Skin of body (tissue), 2 donors: ENCODE results near the gene SEC61G. TPM values are rescaled to one million over a fixed set of nuclear protein-coding genes. Genes with fewer than 3 reads are reported as not detected.

Experiments
- DNase-seq: peaks from one replicate; lab custom pipeline; 2025; lab: John Stamatoyannopoulos, UW
- total RNA-seq: library from RNA; depleted of rRNA; stranded (reverse); fragments of >200 nt; gene quantifications from one replicate; pipeline ENCODE4 v1.2.3, GENCODE V29; 2014

Gene SEC61G
- total RNA-seq, 1 donor from 2014 or later: 97.8 TPM

DNA sequence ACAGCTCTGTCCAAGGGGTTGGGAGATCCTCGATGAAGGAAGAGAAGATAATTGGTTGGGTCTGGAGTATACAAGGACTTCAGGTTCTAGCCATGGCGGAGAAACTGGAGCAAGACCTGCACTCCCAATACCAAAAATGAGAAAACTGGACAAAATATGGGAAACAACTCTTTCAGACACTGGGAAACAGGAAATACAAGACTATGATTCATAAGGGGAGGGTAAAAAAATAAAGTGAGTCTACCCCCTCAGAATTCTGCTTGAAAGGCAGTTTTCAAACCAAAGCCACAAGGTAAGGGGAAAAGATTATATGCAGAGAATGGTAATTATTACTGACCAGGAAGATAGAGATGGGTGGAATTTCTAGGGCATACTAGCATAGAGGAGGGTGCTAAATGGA, 10.2 kb upstream of the SEC61G start:
- DNase-seq: no peak

DNA sequence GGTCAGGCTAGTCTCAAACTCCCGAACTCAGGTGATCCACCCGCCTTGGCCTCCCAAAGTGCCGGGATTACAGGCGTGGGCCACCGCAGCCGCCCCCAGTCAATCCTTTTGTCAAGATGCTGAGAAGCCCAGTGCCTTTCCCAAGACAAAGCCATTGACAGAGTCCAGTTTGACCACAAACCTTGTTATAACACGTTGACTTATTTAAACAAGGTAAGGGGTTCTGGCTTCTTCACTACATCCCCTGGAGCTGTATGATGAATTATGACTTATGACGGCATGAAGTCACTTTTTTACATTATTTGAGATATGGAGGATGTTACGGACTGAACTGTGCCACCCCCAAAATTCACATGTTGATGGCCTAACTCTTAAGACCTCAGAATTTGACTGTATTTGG, 5.8 kb upstream of the SEC61G start:
- no peak for DNase-seq

DNA sequence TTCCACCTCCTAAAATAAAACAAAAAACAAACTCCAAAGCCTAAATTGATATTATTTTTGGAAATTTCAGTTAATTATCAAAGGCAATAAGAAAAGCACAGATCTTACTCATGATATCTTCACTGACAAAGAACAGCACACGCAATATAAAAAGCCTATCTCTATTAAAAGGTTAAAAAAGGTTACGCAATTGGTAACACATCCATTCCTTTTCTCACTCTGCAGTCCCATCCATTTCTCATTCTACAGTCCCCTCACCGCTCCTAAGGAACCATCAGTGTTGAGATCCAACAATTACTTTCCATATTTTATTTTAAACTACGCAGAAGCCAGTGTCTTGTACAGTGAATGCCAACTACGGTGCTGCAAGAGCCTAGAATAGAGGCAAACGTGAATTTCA, 1.3 kb downstream of the SEC61G start:
- DNase-seq: no peak

DNA sequence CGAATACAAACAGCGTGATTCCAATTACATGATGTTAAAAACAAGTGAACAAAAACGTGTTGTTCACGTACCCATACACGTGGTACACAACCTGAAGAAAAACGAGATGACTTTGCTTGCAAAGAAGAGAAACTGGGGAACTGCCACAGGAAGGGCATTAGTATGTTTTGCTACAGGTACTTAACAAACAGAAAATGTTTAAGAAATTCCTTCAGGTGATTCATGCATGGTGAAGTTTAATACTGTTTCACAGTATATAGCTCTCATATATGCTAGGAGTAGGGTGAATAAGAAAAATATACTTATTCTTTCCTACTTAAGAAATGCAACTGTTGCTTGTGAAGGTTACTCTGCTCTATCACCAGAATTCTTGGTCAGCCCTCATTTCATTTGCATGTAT, 9.8 kb downstream of the SEC61G start:
- DNase-seq: no peak

DNA sequence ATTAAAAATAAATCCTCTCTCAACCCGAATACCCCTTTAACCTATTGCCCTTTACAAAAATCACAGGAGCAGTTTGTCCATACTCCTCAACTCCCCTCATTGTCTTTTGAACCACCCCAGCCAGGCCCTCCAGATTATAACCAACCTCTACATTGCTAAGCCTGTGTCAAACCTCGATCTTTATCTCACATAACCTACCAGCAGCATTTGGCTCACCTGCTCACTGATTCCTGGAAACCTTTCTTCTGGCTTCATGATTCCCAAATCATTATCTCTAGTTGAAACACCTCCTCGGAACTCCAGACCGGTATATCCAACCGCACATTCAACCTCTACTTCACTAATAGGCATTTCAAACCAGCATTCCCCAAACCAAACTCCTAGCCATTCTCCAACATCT, 11.8 kb downstream of the SEC61G start:
- no peak for DNase-seq

DNA sequence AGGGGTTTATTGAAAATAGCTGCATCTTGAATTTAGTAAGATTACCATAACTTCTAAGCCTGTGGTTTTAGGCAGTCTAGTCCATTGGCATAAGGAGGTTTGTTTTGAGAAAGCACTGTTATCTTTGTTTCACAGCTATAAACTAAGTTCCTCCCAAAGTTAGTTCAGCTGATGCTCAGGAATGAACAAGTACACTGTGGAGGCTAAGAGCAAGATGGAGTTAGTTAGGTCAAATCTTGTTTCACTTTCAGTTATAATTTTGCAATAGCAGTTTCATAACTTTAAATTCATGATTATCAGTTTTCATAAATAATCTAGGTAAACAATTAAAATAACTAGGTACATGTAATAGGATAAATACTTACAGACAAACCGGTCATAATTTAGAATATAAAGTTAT, 15.4 kb downstream of the SEC61G start:
- DNase-seq: no peak

DNA sequence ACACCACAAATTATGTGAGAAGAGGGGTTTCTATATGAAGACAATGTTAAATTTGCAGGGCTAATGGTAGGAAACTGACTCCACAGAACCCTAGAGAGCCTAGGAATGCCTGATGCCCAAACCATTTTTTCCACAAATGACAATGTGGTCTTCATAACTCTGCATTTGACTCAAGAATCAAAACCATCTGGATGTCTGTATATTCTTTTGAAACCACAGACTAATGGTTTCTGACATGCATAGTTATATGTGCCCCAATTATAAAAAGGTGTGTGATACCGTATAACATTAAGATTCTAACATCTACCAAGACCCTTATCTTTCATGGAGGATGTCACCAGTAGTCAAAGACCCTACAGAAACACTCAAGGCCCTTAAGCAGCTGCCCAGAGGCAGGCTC, 20.3 kb downstream of the SEC61G start:
- DNase-seq: no peak

DNA sequence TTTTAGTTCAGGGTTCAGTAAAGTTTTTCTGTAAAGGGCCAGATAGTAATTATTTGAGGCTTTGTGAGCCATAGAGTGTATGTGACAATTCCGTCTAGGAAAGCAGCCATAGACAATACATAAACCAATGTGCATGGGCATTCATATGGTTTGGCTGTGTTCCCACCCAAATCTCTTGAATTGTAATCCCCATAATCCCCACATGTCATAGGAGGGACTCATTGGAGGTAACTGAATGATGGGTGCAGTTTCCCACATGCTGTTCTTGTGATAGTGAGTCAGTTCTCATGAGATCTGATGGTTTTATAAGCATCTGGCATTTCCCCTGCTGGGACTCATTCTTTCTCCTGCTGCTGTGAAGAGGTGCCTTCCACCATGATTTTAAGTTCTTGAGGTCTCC, 29.9 kb downstream of the SEC61G start:
- no peak for DNase-seq

DNA sequence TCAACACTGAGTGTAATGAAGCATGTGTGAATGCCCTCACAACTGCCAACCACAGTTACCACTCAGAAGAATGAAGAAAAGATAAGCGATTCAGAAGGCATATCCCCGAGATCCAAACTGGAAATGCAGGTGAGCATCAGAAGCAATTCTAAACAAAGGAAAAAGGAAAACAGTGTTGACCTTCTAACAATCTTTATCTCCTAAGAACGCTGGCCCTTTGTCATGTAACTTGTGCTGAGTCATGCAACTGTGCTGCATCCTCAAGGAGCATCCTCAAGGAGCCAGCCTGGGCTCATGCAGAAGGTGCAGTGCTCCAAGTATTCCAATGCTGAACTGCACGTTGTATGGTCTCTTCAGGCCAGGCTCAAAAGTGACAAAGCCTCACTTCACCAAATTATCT, 30.6 kb downstream of the SEC61G start:
- DNase-seq: no peak

DNA sequence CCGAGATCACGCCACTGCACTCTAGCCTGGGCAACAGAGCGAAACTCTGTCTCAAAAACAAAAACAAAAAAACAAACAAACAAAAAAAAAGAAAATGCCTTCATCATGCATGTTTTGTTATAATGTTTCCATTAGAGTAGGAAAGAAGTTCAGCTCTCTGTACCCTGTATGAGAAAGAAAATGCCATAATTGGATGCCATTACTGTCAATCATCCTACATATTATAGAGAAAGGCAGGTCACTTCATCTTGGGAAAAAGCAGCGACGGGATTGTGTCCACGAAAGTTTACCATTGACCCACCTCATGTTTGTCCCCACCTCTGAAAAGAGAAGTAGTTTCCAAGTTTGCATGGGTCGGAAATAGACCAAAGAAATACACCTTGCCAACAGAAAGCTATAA, 33.8 kb downstream of the SEC61G start:
- DNase-seq: no peak

DNA sequence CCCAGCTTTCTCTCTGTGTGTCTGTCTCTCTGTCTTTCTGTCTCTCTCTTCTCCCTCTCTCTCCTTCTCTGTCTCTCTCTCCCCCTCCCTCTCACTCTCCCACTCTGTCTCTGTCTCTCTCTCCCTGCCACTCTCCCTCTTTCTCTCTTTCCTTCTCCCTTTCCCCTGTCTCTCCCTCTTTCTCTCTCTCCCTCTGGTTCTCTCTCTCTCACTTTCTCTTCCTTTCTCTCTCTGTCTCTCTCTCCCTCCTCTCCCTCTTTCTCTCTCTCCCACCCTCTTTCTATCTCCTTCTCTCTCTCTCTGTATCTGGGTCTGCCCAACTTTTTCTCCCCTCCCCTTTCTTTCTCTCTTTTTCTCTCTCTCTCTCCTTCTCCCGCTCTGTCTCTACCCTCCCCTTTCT, 36.5 kb downstream of the SEC61G start:
- DNase-seq: no peak

DNA sequence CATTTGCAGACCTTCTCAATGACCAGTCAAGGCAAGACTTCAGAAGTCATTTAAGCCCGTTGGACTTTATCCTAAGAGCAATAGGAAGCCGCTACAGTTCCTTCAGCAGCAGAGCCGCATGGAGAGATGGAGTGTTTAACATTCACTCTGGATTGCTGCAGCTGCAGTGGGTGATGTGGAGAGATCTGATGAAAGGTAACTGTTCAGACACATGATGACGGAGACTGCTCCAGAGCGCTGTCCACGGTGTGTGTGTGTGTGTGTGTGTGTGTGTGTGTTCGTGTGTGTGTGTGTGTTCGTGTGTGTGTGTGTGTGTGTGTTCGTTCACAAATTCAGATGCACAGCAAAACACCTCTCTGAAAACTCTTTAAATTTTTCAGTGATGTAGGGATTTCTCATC, 37.0 kb downstream of the SEC61G start:
- DNase-seq: no peak

DNA sequence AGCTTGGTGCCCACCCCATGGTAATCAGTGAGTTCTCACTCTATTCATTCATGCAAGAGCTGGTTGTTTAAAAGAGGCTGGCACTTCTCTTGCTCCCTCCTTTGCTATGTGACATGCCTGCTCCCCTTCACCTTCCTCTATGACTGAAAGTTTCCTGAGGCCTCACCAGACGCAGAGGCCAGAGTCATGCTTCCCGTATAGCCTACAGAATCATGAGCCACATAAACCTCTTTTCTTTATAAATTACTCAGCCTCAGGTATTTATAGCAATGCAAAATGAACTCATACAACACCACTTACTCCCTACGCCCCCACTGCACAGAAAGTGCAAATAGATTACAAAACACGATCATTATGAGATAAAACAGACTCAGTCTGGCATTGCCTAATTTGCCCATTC, 39.0 kb downstream of the SEC61G start:
- DNase-seq: no peak

DNA sequence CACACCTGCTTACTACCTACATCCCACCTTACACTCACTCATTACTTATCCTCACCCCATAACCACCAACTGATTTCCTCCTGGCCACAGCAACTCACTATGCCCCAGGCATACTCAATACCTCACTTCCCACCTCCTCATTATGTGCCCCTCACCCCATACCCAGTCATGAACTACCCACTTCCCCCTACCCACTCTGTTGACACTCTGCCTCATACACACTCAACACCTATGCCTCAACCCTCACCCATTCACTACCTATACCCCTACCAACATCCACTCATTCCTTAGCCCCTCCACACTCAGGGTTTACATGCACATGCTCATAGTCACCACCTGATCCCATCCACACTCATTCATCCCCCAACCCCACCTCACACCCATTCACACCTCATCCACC, 39.6 kb downstream of the SEC61G start:
- no peak for DNase-seq

DNA sequence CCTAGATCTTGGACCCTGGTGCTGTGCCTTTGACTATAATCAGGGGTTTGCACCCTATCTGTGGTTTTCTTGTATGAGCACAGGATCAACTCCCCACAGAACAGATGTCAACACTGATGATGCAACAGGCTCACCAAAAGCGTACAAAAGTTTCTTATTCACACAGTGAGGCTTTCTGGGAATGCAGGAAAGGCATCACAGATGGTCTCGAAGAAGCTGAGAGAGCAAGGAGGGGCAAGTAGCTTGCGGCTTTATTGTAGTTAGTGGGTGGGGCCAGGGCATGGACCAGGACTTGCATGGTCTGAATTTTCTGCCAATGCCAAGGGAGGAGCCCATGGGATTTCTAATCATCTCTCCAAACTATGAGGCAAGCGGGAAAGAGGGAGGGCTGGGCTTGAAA, 46.2 kb downstream of the SEC61G start:
- no peak for DNase-seq

DNA sequence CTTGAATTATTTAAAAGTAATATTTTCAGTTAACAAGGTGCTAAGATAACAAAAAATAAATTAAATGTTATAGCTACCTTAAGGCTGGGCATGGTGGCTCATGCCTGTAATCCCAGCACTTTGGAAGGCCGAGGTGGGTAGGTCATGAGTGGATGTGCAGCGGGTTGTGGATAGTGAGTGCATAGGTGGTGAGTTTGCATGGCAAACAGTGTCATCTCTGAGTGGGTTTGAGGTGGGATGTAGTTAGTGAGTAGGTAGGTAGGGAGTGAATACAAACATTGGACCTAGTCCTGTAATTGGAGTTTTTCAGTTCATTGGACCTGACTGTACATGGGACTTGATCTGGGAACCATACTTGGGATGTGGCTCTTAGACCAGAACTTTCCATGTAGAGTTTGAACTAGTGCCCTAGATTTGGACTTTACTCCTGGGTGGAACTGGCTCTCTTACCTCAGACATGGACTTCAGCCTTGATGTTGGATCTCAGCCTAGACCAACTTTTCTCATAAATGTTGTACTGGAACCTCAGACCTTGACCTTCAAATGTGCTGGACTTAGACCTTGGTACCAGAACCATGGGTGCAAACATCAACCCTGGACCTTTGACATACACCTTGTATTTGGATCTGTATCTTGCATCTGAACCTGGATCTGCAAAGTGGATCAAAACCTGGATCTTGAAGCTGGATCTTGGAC, 47.0 kb downstream of the SEC61G start:
- no peak for DNase-seq

DNA sequence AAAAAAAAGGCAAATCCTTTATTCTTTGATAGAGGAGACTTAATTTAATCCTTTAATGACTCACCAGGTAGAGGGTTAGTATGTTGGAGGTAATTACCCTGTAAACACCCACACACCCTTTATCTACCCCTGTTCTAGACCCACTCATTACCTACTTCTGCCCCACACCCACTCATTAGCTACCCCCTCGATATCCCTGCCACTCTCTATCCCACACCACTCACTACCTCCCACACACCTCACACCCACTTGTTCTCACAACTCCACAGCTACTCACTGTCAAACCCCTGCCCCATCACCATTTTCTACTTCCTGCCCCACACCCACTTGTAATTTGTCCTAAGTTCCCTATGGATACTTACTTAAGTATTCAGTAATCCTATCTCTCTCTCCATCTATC, 49.7 kb downstream of the SEC61G start:
- DNase-seq: no peak

DNA sequence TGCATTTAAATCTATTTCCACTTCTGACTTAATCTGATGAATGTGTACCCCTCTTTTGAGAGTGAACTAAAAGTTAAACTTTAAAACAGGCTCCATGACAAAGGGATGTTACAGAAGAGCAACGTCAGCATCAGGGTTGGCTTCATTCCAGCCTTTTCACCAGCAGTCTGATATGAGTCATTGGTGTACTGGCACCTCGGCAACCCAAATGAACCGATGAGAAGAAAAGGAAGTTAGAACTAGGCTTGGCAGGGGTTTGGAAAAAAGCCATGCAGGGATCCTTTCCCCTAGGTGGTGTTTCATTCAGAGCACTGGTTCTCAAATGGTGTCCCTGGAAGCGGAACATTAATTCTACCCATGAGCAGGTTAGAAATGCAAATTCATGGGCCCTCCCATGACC, 53.6 kb downstream of the SEC61G start:
- DNase-seq: no peak

DNA sequence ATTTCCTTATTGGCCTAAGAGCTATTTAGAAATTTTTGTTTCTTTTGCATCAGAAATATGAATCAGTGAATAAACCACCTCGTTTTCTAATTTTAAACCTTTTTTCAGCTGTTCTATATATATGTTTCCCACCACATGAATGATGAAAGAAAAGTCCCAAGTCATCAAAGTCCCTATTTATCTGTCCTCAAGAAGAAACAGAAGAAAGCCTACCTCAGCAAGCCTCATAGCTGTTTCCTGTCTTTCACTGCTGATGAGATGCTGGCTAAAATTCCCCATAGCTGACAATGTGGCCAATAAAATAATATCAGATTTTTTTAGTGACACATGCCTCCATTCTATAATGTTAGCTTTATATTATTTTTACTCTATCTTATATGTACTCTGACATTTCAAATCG, 54.2 kb downstream of the SEC61G start:
- DNase-seq: no peak

Other genes starting within 250 kb of the SEC61G start
- 0.20 TPM for gene VSTM2A, start 216.8 kb downstream of the SEC61G start, total RNA-seq